PC-9 (cell line): ENCODE data around the gene GSTA5. TPM values are rescaled to one million over a fixed set of nuclear protein-coding genes. Genes with fewer than 3 reads are reported as not detected.
"Not testable (repeated sequence)": the region's sequence is repeated elsewhere in the genome, so short reads cannot be mapped to it uniquely, and the experiment has no call there.

Experiments
- BruUV-seq: library from RNA; stranded (reverse); fragments of 400-500 nt; replicated peaks from 2 replicates; lab custom pipeline; 2021; lab: Mats Ljungman, UMichigan
- CTCF ChIA-PET: fragments of 300-600 bp; sonication (Branson Sonifier 250); formaldehyde crosslinking; loops from one replicate; lab custom pipeline; 2022; ENCODE audit warnings: antibody characterized with exemption; lab: Charles Lee
- POLR2A ChIA-PET: fragments of 300-600 bp; sonication (Branson Sonifier 250); formaldehyde crosslinking; loops from one replicate; lab custom pipeline; 2022; ENCODE audit warnings: antibody characterized with exemption; ENCODE audit not compliant: unreplicated experiment; lab: Charles Lee
- DNase-seq, 2 experiments: peaks; one replicate each; pipeline versions ENCODE4 v3.0.0 to v3.0.0-alpha.2; 2015 to 2022; ENCODE audit warnings: mixed read lengths in 1 of 2
- H2AFZ ChIP-seq: fragments of 200-600 bp; sonication (generic); 2 replicates; pipeline ENCODE4 v1.8.1; 2017; ENCODE audit warnings: antibody characterized with exemption
- H3F3A ChIP-seq: fragments of 200-600 bp; sonication (generic); 2 replicates; pipeline ENCODE4 v1.8.1; 2017; ENCODE audit warnings: antibody characterized with exemption, mild to moderate bottlenecking, low read depth; ENCODE audit not compliant: insufficient read depth
- H3K27ac ChIP-seq: fragments of 200-600 bp; sonication (generic); 2 replicates; pipeline ENCODE4 v1.6.1; 2016; ENCODE audit warnings: mixed run types
- H3K27me3 ChIP-seq: fragments of 200-600 bp; sonication (generic); 2 replicates; pipeline ENCODE4 v1.6.1; 2016; ENCODE audit warnings: low read depth, mixed run types; ENCODE audit not compliant: insufficient read depth
- H3K36me3 ChIP-seq: fragments of 200-600 bp; sonication (generic); 2 replicates; pipeline ENCODE4 v1.6.1; 2016; ENCODE audit warnings: low read depth, mixed run types
- H3K4me1 ChIP-seq: fragments of 200-600 bp; sonication (generic); replicated peaks from 2 replicates; pipeline ENCODE4 v1.6.1; 2016; ENCODE audit warnings: mixed run types; ENCODE audit not compliant: insufficient read depth
- H3K4me2 ChIP-seq: fragments of 200-600 bp; sonication (generic); 2 replicates; pipeline ENCODE4 v1.6.1; 2017; ENCODE audit warnings: mixed run types
- H3K4me3 ChIP-seq: fragments of 200-600 bp; sonication (generic); 2 replicates; pipeline ENCODE4 v1.6.1; 2016; ENCODE audit warnings: mixed run types
- H3K79me2 ChIP-seq: fragments of 200-600 bp; sonication (generic); 2 replicates; pipeline ENCODE4 v1.6.1; 2017; ENCODE audit warnings: low read depth, mixed run types
- H3K9me2 ChIP-seq: fragments of 200-600 bp; sonication (generic); 2 replicates; pipeline ENCODE4 v1.8.1; 2017; ENCODE audit warnings: mild to moderate bottlenecking; ENCODE audit not compliant: insufficient read depth
- H3K9me3 ChIP-seq: fragments of 200-600 bp; sonication (generic); 2 replicates; pipeline ENCODE4 v1.8.1; 2016; ENCODE audit warnings: low read depth; ENCODE audit not compliant: insufficient read depth
- H4K20me1 ChIP-seq: fragments of 200-600 bp; sonication (generic); 2 replicates; pipeline ENCODE4 v1.8.1; 2017; ENCODE audit not compliant: insufficient read depth
- EZH2 ChIP-seq: fragments of 200-600 bp; sonication (generic); IDR thresholded peaks from 2 replicates; pipeline ENCODE4 v1.8.0; 2017; ENCODE audit warnings: antibody characterized with exemption, low read depth
- intact Hi-C: fragments of 100-400 bp; cut with micrococcal nuclease; formaldehyde crosslinking; loops from one replicate; pipeline ENCODE4 v1.10.0; 2022; ENCODE audit not compliant: unreplicated experiment
- total RNA-seq: library from RNA; stranded (reverse); gene quantifications from 2 replicates; pipeline ENCODE4 v1.2.3, GENCODE V29; 2021
- TF ChIP-seq, protein P1 (sequence below): fragments of 200-600 bp; sonication (generic); conservative IDR thresholded peaks from 2 replicates; pipeline ENCODE4 v1.6.1; 2017; ENCODE audit warnings: mixed run types, antibody characterized with exemption, mild to moderate bottlenecking, moderate library complexity

The GSTA5 gene
- total RNA-seq, 1 experiment from 2014 or later, result not detected

DNA sequence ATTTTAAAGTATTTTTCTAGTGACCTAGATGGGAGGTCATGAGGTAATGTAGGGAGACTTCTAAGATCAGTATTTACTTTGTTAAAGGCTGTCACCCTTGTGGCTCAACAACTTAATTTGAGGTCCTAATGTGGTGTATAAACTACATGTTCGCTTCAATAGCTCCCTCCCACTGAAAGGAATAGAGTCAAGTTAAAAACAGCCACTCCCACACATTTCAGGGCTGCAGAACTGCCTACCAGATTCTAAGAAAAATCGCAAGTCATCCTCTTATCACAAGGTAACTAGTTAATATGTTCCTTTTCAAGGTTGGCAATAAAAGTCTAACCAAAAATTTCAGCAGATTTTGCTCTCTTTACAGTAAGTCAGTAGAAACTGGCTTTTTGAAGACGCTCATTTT, 52.1 kb downstream of the GSTA5 start:
- intact Hi-C loops, result no loop called here
- no TSS peak for BruUV-seq

DNA sequence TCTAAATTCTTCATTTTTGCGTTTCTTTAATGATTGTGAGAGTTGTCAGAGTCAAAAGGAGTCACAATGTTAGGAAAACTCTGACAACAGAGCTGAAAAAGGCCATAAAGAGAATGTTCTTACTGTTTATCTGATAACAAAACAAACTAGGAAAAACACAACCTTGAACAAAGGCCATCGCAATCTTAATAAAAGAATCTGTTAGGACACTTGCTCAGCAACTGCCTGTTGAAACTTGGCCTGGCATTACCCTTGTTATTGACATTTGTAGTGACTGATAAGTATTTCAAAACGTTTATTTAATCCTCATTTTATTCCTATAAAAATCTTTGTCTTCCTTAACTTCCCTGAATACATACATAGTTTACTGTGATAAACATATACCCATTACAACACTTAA, 52.7 kb downstream of the GSTA5 start:
- Histone ChIP-seq H3K9me3 (no peaks in the 10 kb centered on the region), H3K9me2 (no peaks in the 10 kb centered on the region), H3F3A (no peaks in the 10 kb centered on the region), H3K27me3 (no peaks in the 10 kb centered on the region), H4K20me1 (no peaks in the 10 kb centered on the region), H3K36me3 (no peaks in the 10 kb centered on the region), H3K4me2 (no peak overlapping the region), H3K4me1 (peaks cover 4% of the 10 kb centered on the region; the same call in 1 of the 2 replicates), H3K27ac (no peak overlapping the region), H2AFZ (no peak overlapping the region), H3K4me3 (no peak overlapping the region), H3K79me2 (no peaks in the 10 kb centered on the region)
- no TSS peak for BruUV-seq
- ChIA-PET CTCF (no interaction called here), POLR2A (no interaction called here)
- TF ChIP-seq, protein P1, sequence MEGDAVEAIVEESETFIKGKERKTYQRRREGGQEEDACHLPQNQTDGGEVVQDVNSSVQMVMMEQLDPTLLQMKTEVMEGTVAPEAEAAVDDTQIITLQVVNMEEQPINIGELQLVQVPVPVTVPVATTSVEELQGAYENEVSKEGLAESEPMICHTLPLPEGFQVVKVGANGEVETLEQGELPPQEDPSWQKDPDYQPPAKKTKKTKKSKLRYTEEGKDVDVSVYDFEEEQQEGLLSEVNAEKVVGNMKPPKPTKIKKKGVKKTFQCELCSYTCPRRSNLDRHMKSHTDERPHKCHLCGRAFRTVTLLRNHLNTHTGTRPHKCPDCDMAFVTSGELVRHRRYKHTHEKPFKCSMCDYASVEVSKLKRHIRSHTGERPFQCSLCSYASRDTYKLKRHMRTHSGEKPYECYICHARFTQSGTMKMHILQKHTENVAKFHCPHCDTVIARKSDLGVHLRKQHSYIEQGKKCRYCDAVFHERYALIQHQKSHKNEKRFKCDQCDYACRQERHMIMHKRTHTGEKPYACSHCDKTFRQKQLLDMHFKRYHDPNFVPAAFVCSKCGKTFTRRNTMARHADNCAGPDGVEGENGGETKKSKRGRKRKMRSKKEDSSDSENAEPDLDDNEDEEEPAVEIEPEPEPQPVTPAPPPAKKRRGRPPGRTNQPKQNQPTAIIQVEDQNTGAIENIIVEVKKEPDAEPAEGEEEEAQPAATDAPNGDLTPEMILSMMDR, result no peak
- TF ChIP-seq EZH2, result no peak
- DNase-seq, result no peak
- intact Hi-C loops, result no loop called here

More for the DNA sequence above, 52.1 kb downstream of the GSTA5 start:
- Histone ChIP-seq H3K9me2 (no peaks in the 10 kb centered on the region), H2AFZ (no peak overlapping the region), H3F3A (no peaks in the 10 kb centered on the region), H4K20me1 (no peaks in the 10 kb centered on the region), H3K36me3 (no peaks in the 10 kb centered on the region), H3K4me1 (no peaks in the 10 kb centered on the region), H3K4me3 (no peak overlapping the region), H3K27ac (no peak overlapping the region), H3K27me3 (no peaks in the 10 kb centered on the region), H3K79me2 (no peaks in the 10 kb centered on the region), H3K9me3 (no peaks in the 10 kb centered on the region), H3K4me2 (no peak overlapping the region)
- no peak for TF ChIP-seq EZH2
- TF ChIP-seq, protein P1, result no peak
- CTCF ChIA-PET, result no interaction called here
- POLR2A ChIA-PET, result no interaction called here
- no peak for DNase-seq

- H3K9me3 ChIP-seq, result no peaks in the 10 kb centered on the region
- H3K4me3 ChIP-seq, result no peak overlapping the region
- peaks cover 10% of the 10 kb centered on the region; the same call in 1 of the 2 replicates for H3K4me1 ChIP-seq
- H3K27ac ChIP-seq, result no peak overlapping the region
- intact Hi-C loops, result no loop called here
- no peaks in the 10 kb centered on the region for H3K36me3 ChIP-seq
- BruUV-seq, result no TSS peak
- no peaks in the 10 kb centered on the region for H4K20me1 ChIP-seq
- no peaks in the 10 kb centered on the region for H3K9me2 ChIP-seq
- DNase-seq, result no peak
- no peaks in the 10 kb centered on the region for H3F3A ChIP-seq
- ChIA-PET CTCF (no interaction called here), POLR2A (no interaction called here)
- no peak overlapping the region for H2AFZ ChIP-seq
- no peaks in the 10 kb centered on the region for H3K79me2 ChIP-seq
- H3K4me2 ChIP-seq, result no peak overlapping the region
- no peaks in the 10 kb centered on the region for H3K27me3 ChIP-seq
- no peak for TF ChIP-seq EZH2
- TF ChIP-seq, protein P1, result no peak
Observed at GRCh38 chr6:52786249-52786956, 54.2 kb downstream of the GSTA5 start.

GRCh38 chr6:52782696-52783274, 57.8 kb downstream of the GSTA5 start:
- POLR2A ChIA-PET, result not testable (repeated sequence)

DNA sequence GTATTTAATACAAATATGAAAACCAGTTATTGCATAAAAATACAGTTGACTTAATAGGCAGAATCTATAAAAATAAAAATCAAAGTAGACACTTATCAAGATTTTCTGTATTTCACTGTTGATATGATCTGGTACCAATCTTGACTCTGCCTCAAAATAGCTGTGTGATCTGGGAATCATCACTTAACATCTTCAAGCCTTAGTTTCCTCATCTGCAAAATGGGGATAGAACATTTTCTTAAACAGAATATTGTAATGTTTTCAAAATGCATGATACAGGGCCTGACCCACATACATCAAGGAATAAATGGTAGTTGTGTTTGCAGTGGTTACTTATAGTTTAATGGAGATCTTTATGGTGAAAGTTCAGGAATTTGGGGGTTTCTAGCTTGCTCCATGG, 58.4 kb downstream of the GSTA5 start:
- H3K4me1 ChIP-seq, result peaks cover 10% of the 10 kb centered on the region; the same call in 1 of the 2 replicates
- intact Hi-C loops, H3K9me2 ChIP-seq, H3K27ac ChIP-seq, H3K4me3 ChIP-seq, CTCF ChIA-PET, H3K27me3 ChIP-seq, DNase-seq, BruUV-seq, H3K79me2 ChIP-seq, H2AFZ ChIP-seq, POLR2A ChIA-PET, H3K9me3 ChIP-seq, H3K36me3 ChIP-seq, H3K4me2 ChIP-seq, H4K20me1 ChIP-seq, H3F3A ChIP-seq: not testable (repeated sequence)

More at GRCh38 chr6:52782696-52783274, 57.8 kb downstream of the GSTA5 start:
- CTCF ChIA-PET, intact Hi-C loops, H3K9me2 ChIP-seq, H3K27me3 ChIP-seq, H3K9me3 ChIP-seq, H3K4me3 ChIP-seq, H4K20me1 ChIP-seq, H3K79me2 ChIP-seq, H3K36me3 ChIP-seq, H2AFZ ChIP-seq, H3K27ac ChIP-seq, H3K4me2 ChIP-seq, H3F3A ChIP-seq, BruUV-seq: not testable (repeated sequence)
- peaks cover 10% of the 10 kb centered on the region; the same call in 1 of the 2 replicates for H3K4me1 ChIP-seq
- DNase-seq, result peak in 1 of 2 experiments; percentile 43
